Kidney glomerular epithelial cell (primary cell): ENCODE measurements around the gene ITPR2.
"Not testable (repeated sequence)": the region's sequence is repeated elsewhere in the genome, so short reads cannot be mapped to it uniquely, and the experiment has no call there.

ENCODE experiments used
- DNase-seq: peaks from one replicate; lab custom pipeline; 2025; lab: John Stamatoyannopoulos, UW

The ITPR2 gene

DNA sequence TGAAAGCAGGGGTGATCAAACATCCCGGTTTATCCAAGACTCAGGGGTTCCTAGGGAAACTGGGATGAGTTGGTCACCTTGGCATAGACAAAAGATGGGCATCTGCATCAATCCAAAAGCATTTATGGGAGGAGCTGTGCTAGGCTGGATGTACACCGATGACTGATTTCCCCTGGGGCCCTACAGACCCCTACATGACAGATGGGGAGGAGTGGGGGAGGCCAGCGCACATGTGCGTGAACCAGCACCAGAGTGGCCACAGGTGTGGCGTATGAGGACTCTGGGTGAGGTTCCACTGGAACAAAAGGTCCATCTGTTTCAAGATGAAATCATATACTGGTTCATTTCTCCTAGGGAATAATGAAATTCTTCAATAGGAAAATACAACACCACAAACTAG is 210.4 kb downstream of the ITPR2 start:
- DNase-seq, result no peak

- DNase-seq, result no peak
Observed at GRCh38 chr12:26621932-26622331, 211.1 kb downstream of the ITPR2 start.

DNA sequence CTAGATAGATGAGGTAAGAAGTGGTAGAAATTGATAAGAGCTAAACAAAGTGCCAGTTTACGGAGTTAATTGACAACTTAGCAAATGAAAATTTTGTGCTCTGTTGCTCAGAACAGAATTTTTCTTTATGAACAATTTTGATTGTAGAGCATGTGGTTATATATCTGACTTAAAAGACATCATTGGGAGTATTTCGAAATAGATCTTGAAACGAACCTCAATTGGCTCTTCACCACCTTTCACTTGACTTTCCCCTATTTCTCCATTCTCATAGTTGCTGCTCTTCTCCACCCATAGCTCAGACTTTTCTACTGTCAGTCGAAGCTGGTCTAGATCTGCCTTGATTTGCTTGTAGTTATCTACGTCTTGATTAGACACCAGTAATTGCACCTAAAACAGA is 212.1 kb downstream of the ITPR2 start:
- DNase-seq, result no peak

DNA sequence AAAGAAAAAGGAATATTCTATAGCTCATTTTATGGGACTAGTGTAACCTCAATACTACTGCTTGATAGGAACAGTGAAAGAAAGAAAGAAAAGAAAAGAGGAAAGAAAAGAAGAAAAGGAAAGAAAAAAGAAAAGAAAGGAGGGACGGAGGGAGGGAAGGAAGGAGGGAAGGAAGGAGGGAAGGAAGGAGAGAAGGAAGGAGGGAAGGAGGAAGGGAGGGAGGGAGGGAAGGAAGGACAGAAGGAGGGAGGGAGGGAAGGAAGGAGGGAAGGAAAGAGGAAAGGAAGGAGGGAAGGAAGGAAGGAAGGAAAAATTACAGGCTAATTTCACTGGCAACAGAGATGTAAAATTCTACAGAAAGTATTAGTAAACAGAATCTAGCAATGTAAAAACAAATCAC is 215.5 kb downstream of the ITPR2 start:
- no peak for DNase-seq

DNA sequence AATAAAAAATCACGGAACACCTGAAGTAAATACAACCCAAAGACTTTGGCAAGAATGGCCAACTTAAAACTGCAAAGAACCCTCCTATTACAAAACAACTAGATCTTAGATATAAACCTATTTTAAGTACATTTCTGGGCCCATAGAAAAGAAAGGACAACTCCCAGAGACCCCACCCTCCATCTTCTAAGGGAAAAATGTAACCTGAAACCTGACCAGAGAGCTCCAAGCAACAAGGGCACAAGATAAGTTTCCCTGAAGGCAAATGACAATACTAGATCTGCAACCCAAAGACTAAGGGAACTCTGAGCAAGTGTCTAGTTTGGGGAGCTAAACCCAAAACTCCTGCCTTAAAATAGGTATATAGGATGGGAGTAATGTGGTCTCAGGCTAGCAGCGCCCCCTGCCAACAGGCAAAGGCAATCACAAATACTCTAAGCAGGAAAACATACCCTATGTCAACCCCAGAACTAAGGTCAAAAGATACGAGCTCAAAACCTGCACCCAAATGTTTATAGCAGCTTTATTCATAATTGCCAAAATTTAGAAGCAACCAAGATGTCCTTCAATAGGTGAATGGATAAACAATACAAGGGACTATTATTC is 218.9 kb downstream of the ITPR2 start:
- DNase-seq, result peak; percentile 6

GRCh38 chr12:26612203-26612602 is 220.8 kb downstream of the ITPR2 start:
- DNase-seq, result no peak

DNA sequence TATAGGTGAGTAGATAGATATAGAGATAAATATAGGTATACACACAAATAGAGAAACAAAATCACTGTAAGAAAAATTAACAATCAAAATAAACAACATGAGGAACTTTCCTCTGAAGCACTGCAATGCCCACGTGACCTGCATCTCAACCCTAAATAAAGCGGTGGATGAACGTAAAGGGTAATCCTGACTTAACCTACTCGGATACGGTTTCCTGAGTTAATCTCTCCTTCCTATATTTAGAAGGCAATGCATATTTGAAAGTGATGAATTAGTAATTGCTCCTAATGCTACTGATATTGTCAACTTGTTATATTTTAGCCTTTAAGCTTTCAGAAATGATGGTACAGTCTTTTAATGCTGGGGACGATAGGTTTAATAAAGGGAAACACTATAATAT is 221.4 kb downstream of the ITPR2 start:
- DNase-seq, result no peak

- no peak for DNase-seq
Observed at GRCh38 chr12:26610774-26611173, 222.2 kb downstream of the ITPR2 start.

DNA sequence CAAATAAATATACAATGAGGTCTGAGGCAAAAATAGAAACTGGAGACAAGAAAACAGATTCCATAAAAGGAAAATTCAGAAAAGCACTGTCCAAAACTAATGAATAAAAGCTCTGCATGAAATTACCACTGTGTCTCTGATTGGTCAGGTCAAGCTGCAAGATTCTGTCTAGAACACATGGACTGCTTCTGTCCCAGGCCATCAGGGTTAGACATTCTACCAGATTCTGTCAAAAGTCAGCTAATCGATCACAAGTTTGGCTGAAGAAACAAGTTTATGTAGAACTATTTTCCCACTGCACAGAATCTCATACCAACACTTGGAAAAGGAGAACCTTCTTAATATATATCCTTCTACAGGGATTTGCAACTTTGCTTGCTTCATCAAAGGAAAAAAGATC is 223.0 kb downstream of the ITPR2 start:
- DNase-seq, result no peak

DNA sequence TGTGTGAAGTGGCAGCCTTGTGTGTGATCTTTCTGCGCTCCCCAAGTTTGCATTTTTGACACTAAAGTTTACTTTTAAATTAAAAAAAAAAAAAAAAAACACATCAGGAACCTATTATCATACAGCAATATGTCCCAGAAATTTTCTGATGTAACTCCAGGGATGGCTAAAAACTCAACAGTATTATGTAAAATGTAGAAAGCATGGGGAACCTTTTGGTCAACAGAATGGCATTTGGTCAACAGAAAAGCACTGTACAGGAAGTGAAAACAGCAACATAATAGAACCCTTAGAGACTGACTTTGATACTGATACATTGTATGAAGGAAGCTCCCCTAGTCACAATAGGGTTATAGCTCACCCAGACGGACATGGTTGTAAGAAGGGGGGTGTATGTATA is 224.3 kb downstream of the ITPR2 start:
- DNase-seq, result no peak

DNA sequence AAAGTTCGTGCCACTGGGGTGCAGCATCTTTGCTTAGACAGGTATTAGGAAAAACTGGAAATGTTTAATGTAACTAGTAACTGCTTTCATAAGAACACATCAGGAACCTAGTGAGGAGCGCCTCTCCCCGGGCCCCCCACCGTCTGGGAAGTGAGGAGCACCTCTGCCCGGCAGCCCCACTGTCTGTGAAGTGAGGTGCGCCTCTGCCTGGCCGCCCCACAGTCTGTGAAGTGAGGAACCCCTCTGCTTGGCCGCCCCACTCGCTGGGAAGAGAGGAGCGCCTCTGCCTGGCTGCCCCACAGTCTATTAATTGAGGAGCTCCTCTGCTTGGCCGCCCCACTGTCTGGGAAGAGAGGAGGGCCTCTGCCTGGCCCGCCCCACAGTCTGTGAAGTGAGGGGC is 224.7 kb downstream of the ITPR2 start:
- no peak for DNase-seq

DNA sequence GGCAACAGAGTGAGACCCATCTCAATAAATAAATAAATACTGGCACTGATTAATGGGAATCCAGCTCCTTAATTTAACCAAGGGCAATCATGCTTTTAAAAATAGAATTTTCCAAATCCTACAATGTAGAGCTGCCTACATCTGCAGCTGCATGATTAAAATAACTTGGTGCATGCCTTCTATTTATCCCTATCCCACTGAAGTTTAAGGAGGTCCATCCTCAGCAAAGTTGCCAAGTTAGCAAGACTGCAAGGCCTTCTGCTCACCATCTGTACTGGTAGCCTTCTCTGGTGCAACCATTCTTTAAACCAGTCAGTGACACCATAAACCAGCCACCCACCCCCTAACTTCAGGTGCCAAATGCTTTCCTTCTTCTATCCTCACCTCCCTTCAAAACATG is 226.1 kb downstream of the ITPR2 start:
- no peak for DNase-seq

GRCh38 chr12:26604813-26605212 is 228.2 kb downstream of the ITPR2 start:
- not testable (repeated sequence) for DNase-seq

DNA sequence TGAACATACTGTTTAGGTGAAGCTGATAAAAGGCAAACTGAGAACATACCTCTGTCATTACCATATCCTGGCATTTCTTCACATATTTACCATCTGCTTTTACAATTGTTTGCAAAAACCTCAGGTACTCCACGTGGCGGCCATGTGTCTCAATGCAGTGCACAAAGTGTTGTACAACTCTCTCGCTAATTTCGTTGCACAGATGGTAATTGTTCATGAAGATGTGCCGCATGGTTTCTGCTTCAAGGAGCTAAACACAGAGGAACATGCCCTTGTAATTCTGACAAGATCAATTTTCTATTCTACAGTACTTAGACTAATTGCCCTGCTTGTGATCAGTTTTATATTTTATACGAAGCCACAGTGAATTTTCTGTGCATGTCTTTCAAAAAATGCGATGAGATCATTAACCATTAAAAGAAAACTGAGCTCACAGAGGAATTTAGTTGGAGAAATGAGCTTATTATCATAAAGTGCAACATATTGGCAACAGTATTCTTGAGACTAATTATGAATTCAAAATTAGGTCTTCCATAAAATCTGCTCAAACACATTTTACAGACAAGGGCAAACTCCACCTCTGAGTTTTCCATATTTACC is 233.8 kb downstream of the ITPR2 start:
- no peak for DNase-seq

DNA sequence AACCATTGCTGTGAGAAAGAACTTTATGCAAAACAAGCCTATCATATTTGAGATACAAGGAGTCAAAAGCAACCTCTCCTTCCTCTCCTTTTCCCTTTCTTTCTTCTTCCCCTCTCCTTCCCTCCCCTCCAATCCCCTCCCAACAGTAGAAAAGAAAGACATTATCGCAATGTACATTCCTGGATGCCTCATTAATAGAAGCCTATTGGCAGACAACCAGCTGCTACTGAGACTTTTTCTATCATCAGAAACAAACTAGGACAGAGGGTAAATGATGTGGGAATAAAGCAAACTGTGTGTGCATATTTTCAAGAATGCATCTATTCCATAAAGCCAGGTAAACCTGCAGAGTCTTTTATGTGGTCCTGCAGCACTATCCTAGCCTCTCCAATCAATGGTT is 237.2 kb downstream of the ITPR2 start:
- no peak for DNase-seq

- no peak for DNase-seq
Observed at GRCh38 chr12:26580619-26581018, 252.4 kb downstream of the ITPR2 start.

GRCh38 chr12:26576266-26576665 is 256.7 kb downstream of the ITPR2 start:
- no peak for DNase-seq

- DNase-seq, result no peak
Observed at GRCh38 chr12:26573225-26573909, 259.6 kb downstream of the ITPR2 start.

DNA sequence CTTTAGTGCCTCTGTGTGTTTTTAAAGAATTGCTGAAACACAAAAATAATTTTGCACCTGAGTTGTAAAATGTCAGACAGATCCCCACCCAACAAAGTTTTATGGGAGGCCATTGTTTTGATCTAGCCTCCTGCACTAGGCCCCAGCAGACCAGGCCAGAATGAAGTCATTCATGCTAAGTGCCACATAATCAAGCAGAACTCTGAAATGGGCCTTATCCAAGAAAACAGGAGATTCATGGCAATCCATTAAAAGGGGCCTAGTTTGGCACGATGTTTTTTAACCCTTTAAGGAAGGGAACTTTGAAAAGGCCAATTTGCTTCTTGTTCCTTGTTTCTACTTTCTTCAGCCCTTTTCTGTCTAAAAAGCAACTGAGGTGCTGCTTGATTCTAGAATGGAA is 260.9 kb downstream of the ITPR2 start:
- no peak for DNase-seq

GRCh38 chr12:26571560-26571959 is 261.4 kb downstream of the ITPR2 start:
- no peak for DNase-seq

DNA sequence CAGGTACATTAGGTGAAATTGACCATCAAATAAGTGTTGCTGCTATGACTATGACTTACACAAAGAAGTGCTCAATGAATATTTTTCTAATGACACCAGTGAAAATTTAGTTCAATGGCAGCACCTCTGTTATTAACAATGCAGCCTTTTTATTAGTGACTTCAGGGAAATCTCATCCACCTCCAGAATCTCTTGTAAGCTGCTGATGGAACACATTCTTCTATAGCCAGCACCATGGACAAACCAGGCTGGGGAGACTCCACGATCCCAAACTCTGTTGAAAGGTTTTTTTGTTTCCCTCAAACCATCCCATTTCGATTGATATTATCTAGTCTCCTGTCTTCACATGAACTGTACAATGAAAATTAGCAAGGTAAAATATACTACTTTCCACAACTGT is 265.9 kb downstream of the ITPR2 start:
- no peak for DNase-seq

- no peak for DNase-seq
Observed at GRCh38 chr12:26566675-26567074, 266.3 kb downstream of the ITPR2 start.

- DNase-seq, result no peak
Observed at GRCh38 chr12:26566186-26566585, 266.8 kb downstream of the ITPR2 start.

GRCh38 chr12:26564391-26564790 is 268.6 kb downstream of the ITPR2 start:
- no peak for DNase-seq
